Esophagus squamous epithelium (tissue), 4 donors: ENCODE data around the gene MRM1.

Source experiments
- POLR2A ChIP-seq, 4 donors: fragments of 450-650 bp; IDR thresholded peaks; one replicate each; pipeline ENCODE4 v1.6.1; 2017; ENCODE audit warnings: antibody characterized with exemption in 4 of 4, mild to moderate bottlenecking in 4 of 4, moderate library complexity in 3 of 4
- TF ChIP-seq, protein P1 (sequence below), 6 experiments: fragments of 450-650 bp in 4 of 6; fragments of 200-600 bp in 2 of 6; sonication (generic) in 2 of 6; IDR thresholded peaks; one replicate each; pipeline ENCODE4 v1.5.1; 2016 to 2019; ENCODE audit warnings: antibody characterized with exemption in 6 of 6, mild to moderate bottlenecking in 4 of 6, moderate library complexity in 4 of 6

DNA sequence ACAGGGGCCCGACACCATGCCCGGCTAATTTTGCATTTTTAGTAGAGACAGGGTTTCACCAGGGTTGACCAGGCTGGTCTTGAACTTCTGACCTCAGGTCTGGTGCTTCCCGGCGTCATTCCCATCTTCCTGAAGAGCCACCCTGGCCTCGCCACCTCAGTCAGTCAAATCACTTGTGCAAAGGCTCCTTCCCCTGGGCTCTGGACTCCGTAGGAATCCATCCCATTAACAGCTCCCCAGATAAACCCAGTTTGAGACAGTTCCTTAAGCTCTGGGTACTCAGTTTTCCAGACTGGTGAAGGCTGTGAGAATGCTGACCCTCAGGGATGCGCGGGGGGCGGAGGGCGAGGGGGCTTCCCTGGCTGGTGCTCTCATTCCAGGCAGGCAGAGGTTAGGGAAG lies 39.5 kb downstream of the MRM1 start:
- TF ChIP-seq, protein P1, sequence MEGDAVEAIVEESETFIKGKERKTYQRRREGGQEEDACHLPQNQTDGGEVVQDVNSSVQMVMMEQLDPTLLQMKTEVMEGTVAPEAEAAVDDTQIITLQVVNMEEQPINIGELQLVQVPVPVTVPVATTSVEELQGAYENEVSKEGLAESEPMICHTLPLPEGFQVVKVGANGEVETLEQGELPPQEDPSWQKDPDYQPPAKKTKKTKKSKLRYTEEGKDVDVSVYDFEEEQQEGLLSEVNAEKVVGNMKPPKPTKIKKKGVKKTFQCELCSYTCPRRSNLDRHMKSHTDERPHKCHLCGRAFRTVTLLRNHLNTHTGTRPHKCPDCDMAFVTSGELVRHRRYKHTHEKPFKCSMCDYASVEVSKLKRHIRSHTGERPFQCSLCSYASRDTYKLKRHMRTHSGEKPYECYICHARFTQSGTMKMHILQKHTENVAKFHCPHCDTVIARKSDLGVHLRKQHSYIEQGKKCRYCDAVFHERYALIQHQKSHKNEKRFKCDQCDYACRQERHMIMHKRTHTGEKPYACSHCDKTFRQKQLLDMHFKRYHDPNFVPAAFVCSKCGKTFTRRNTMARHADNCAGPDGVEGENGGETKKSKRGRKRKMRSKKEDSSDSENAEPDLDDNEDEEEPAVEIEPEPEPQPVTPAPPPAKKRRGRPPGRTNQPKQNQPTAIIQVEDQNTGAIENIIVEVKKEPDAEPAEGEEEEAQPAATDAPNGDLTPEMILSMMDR (IDR thresholded peaks at IDR 0.05): no peak
- TF ChIP-seq POLR2A (IDR thresholded peaks at IDR 0.05): no peak
